H9 (cell line): ENCODE measurements around the gene FRMD1. TPM values are rescaled to one million over a fixed set of nuclear protein-coding genes. Genes with fewer than 3 reads are reported as not detected.

Experiments
- DNase-seq: peaks from one replicate; pipeline ENCODE4 v3.0.0-alpha.2; 2017
- H2AFZ ChIP-seq: one replicate; pipeline ENCODE4 v1.6.1; 2013; ENCODE audit warnings: mild to moderate bottlenecking, low read length, control low read depth, moderate library complexity
- H2AK5ac ChIP-seq: 2 replicates; pipeline ENCODE4 v1.6.1; 2013; ENCODE audit warnings: low read length, control low read depth, mixed read lengths; ENCODE audit not compliant: insufficient read length
- H2BK120ac ChIP-seq: one replicate; pipeline ENCODE4 v1.6.1; 2013; ENCODE audit warnings: low read depth, mild to moderate bottlenecking, low read length, control low read depth, inconsistent platforms; ENCODE audit not compliant: poor library complexity, severe bottlenecking
- H2BK12ac ChIP-seq: 2 replicates; pipeline ENCODE4 v1.6.1; 2013; ENCODE audit warnings: low read length, control low read depth, mixed read lengths, low read depth; ENCODE audit not compliant: insufficient read length
- H2BK15ac ChIP-seq: 2 replicates; pipeline ENCODE4 v1.6.1; 2013; ENCODE audit warnings: low read depth, low read length, control low read depth
- H2BK20ac ChIP-seq: one replicate; pipeline ENCODE4 v1.6.1; 2013; ENCODE audit warnings: low read depth, mild to moderate bottlenecking, low read length, control low read depth, inconsistent platforms; ENCODE audit not compliant: poor library complexity, severe bottlenecking
- H2BK5ac ChIP-seq: 2 replicates; pipeline ENCODE4 v1.6.1; 2013; ENCODE audit warnings: low read length, control low read depth, mixed read lengths; ENCODE audit not compliant: insufficient read length
- H3K14ac ChIP-seq: 2 replicates; pipeline ENCODE4 v1.6.1; 2013; ENCODE audit warnings: low read length, control low read depth; ENCODE audit not compliant: insufficient read depth
- H3K18ac ChIP-seq: 2 replicates; pipeline ENCODE4 v1.6.1; 2013; ENCODE audit warnings: low read depth, mild to moderate bottlenecking, mixed read lengths, low read length, control low read depth; ENCODE audit not compliant: insufficient read length
- H3K23ac ChIP-seq: 2 replicates; pipeline ENCODE4 v1.6.1; 2013; ENCODE audit warnings: low read length, control low read depth, mixed read lengths, low read depth; ENCODE audit not compliant: insufficient read length
- H3K23me2 ChIP-seq: 2 replicates; pipeline ENCODE4 v1.6.1; 2013; ENCODE audit warnings: low read depth, mild to moderate bottlenecking, mixed read lengths, low read length, control low read depth; ENCODE audit not compliant: insufficient read length, poor library complexity, severe bottlenecking
- H3K27ac ChIP-seq: 2 replicates; pipeline ENCODE4 v1.5.1; 2013; ENCODE audit warnings: low read length, control low read depth, mixed read lengths, low read depth; ENCODE audit not compliant: insufficient read length
- H3K27me3 ChIP-seq: 2 replicates; pipeline ENCODE4 v1.6.1; 2013; ENCODE audit warnings: low read length, control low read depth, inconsistent platforms; ENCODE audit not compliant: insufficient read depth
- H3K4ac ChIP-seq: 2 replicates; pipeline ENCODE4 v1.6.1; 2013; ENCODE audit warnings: low read depth, mild to moderate bottlenecking, control low read depth, inconsistent platforms, low read length, moderate library complexity
- H3K4me1 ChIP-seq: 2 replicates; pipeline ENCODE4 v1.6.1; 2013; ENCODE audit warnings: low read length, control low read depth, inconsistent platforms; ENCODE audit not compliant: insufficient read depth
- H3K4me2 ChIP-seq: 2 replicates; pipeline ENCODE4 v1.6.1; 2013; ENCODE audit warnings: low read length, control low read depth, mixed read lengths; ENCODE audit not compliant: insufficient read length, insufficient read depth
- H3K56ac ChIP-seq: 2 replicates; pipeline ENCODE4 v1.6.1; 2013; ENCODE audit warnings: low read depth, mild to moderate bottlenecking, mixed read lengths, low read length, control low read depth; ENCODE audit not compliant: insufficient read length
- H3K79me1 ChIP-seq: 2 replicates; pipeline ENCODE4 v1.6.1; 2013; ENCODE audit warnings: low read depth, mild to moderate bottlenecking, moderate library complexity, low read length, control low read depth, inconsistent platforms; ENCODE audit not compliant: insufficient read depth, poor library complexity, severe bottlenecking
- H3K79me2 ChIP-seq: 2 replicates; pipeline ENCODE4 v1.6.1; 2013; ENCODE audit warnings: low read length, control low read depth, inconsistent platforms; ENCODE audit not compliant: insufficient read depth
- H3K9ac ChIP-seq: 2 replicates; pipeline ENCODE4 v1.6.1; 2013; ENCODE audit warnings: low read length, control low read depth, mixed read lengths; ENCODE audit not compliant: insufficient read length; ENCODE audit errors: extremely low read depth
- H3K9me3 ChIP-seq: one replicate; pipeline ENCODE4 v1.6.1; 2013; ENCODE audit warnings: low read depth, low read length, inconsistent platforms; ENCODE audit not compliant: control insufficient read depth
- H3T11ph ChIP-seq: one replicate; pipeline ENCODE4 v1.6.1; 2013; ENCODE audit warnings: mild to moderate bottlenecking, low read length, control low read depth, inconsistent platforms
- H4K20me1 ChIP-seq: one replicate; pipeline ENCODE4 v1.6.1; 2013; ENCODE audit not compliant: control insufficient read depth, insufficient read length, insufficient read depth
- H4K5ac ChIP-seq: 2 replicates; pipeline ENCODE4 v1.6.1; 2013; ENCODE audit warnings: low read depth, mild to moderate bottlenecking, mixed read lengths, low read length, control low read depth; ENCODE audit not compliant: insufficient read length
- H4K8ac ChIP-seq: replicated peaks from 2 replicates; pipeline ENCODE4 v1.6.1; 2013; ENCODE audit warnings: low read length, control low read depth, mixed read lengths, low read depth; ENCODE audit not compliant: insufficient read length
- H4K91ac ChIP-seq: 2 replicates; pipeline ENCODE4 v1.6.1; 2013; ENCODE audit warnings: low read depth, mild to moderate bottlenecking, moderate library complexity, mixed read lengths, low read length, control low read depth; ENCODE audit not compliant: insufficient read length
- H3K27ac Mint-ChIP-seq, 3 experiments: 2 replicates in 2 of 3; 3 replicates in 1 of 3; pipeline ENCODE4 v1.8.0; 2020 to 2021; ENCODE audit warnings: mixed read lengths in 3 of 3, mild to moderate bottlenecking in 1 of 3, moderate library complexity in 1 of 3
- H3K27me3 Mint-ChIP-seq: 2 replicates; pipeline ENCODE4 v1.8.0; 2021; ENCODE audit warnings: low read depth, mild to moderate bottlenecking, moderate library complexity, mixed read lengths
- H3K36me3 Mint-ChIP-seq, 3 experiments: 2 replicates in 2 of 3; 3 replicates in 1 of 3; pipeline ENCODE4 v1.8.0; 2020 to 2021; ENCODE audit warnings: low read depth in 3 of 3, mixed read lengths in 3 of 3; ENCODE audit not compliant: insufficient read depth in 1 of 3
- H3K4me1 Mint-ChIP-seq, 2 experiments: 2 replicates each; pipeline ENCODE4 v1.8.0; 2020; ENCODE audit warnings: mixed read lengths in 2 of 2
- H3K4me3 Mint-ChIP-seq, 2 experiments: 2 replicates in 1 of 2; 3 replicates in 1 of 2; pipeline ENCODE4 v1.8.0; 2020 to 2021; ENCODE audit warnings: mild to moderate bottlenecking in 2 of 2, mixed read lengths in 2 of 2, moderate library complexity in 1 of 2
- H3K9me3 Mint-ChIP-seq, 2 experiments: 2 replicates in 1 of 2; 3 replicates in 1 of 2; pipeline ENCODE4 v1.8.0; 2020; ENCODE audit warnings: mild to moderate bottlenecking in 2 of 2, mixed read lengths in 2 of 2, moderate library complexity in 1 of 2
- CTCF ChIP-seq: fragments of 200-600 bp; sonication (generic); conservative IDR thresholded peaks from 3 replicates; pipeline ENCODE4 v1.8.0; 2021; ENCODE audit warnings: antibody characterized with exemption, mild to moderate bottlenecking
- WGBS: extraction: QIAGEN DNeasy Blood & Tissue Kit; methylation state at CpG from one replicate; pipeline ENCODE4 v1.1.7; 2013; ENCODE audit warnings: missing lambda C conversion rate, low lambda C conversion rate, mixed read lengths; ENCODE audit not compliant: insufficient read length; ENCODE audit errors: extremely low coverage; 5-methylcytosine and 5-hydroxymethylcytosine counted together
- total RNA-seq: library from RNA; stranded (reverse); gene quantifications from 2 replicates; pipeline ENCODE4 v1.2.1, GENCODE V29; 2021

The FRMD1 gene
- total RNA-seq, 1 experiment from 2014 or later = not detected

GRCh38 chr6:168054765-168055560, 24.0 kb downstream of the FRMD1 start:
- no peaks in the 10 kb centered on the region for H3K4me1 ChIP-seq
- no peak overlapping the region for H3T11ph ChIP-seq
- H3K4me3 Mint-ChIP-seq = no peak overlapping the region
- no peak overlapping the region for H2BK20ac ChIP-seq
- no peaks in the 10 kb centered on the region; the same call in 1 of the 2 replicates for H3K27me3 Mint-ChIP-seq
- no peak overlapping the region for H3K27ac ChIP-seq
- H2BK120ac ChIP-seq = no peak overlapping the region
- no peak overlapping the region for H4K91ac ChIP-seq
- H3K9ac ChIP-seq = no peak overlapping the region
- no peak for DNase-seq
- H2AK5ac ChIP-seq = no peak overlapping the region
- H3K36me3 Mint-ChIP-seq = no peaks in the 10 kb centered on the region; a peak in 1 of 7 replicates
- no peaks in the 10 kb centered on the region for H3K79me1 ChIP-seq
- no peaks in the 10 kb centered on the region for H3K9me3 Mint-ChIP-seq
- TF ChIP-seq CTCF = no peak
- no peaks in the 10 kb centered on the region for H4K20me1 ChIP-seq
- peaks cover 0 to 5% of the 10 kb centered on the region in 2 experiments; a peak in 1 of 4 replicates for H3K4me1 Mint-ChIP-seq
- H2BK15ac ChIP-seq = no peak overlapping the region
- no peak overlapping the region for H4K5ac ChIP-seq
- no peaks in the 10 kb centered on the region for H3K27me3 ChIP-seq
- H4K8ac ChIP-seq = no peak overlapping the region
- H3K27ac Mint-ChIP-seq = peak overlapping the region in 1 of 3 experiments; percentile 77; a peak in 1 of 7 replicates
- H2BK5ac ChIP-seq = no peak overlapping the region
- no peak overlapping the region for H2BK12ac ChIP-seq
- no peak overlapping the region for H3K23ac ChIP-seq
- H3K18ac ChIP-seq = no peak overlapping the region
- H3K9me3 ChIP-seq = no peaks in the 10 kb centered on the region
- no CpG with 5 or more reads among the region's 18 CpGs for WGBS
- H3K23me2 ChIP-seq = no peaks in the 10 kb centered on the region
- no peak overlapping the region for H3K4me2 ChIP-seq
- H3K4ac ChIP-seq = no peak overlapping the region
- H3K79me2 ChIP-seq = no peaks in the 10 kb centered on the region
- no peak overlapping the region; the same call in 1 of the 2 replicates for H3K14ac ChIP-seq
- no peak overlapping the region for H3K56ac ChIP-seq
- no peak overlapping the region for H2AFZ ChIP-seq
